Gastrocnemius medialis (tissue), 4 donors: ENCODE measurements around the gene NOVA2.

Source experiments
- CTCF ChIP-seq, 5 experiments: fragments of 450-650 bp in 3 of 5; fragments of 200-600 bp in 2 of 5; sonication (generic) in 2 of 5; IDR thresholded peaks in 4 of 5; conservative IDR thresholded peaks in 1 of 5; 1 replicate in 4 of 5; 2 replicates in 1 of 5; pipeline ENCODE4 v1.5.1; 2016 to 2019; ENCODE audit warnings: antibody characterized with exemption in 5 of 5, mild to moderate bottlenecking in 3 of 5, moderate library complexity in 3 of 5
- POLR2A ChIP-seq, 2 donors: fragments of 450-650 bp; IDR thresholded peaks; one replicate each; pipeline ENCODE4 v1.6.1; 2017; ENCODE audit warnings: antibody characterized with exemption in 2 of 2, mild to moderate bottlenecking in 2 of 2, moderate library complexity in 2 of 2

DNA sequence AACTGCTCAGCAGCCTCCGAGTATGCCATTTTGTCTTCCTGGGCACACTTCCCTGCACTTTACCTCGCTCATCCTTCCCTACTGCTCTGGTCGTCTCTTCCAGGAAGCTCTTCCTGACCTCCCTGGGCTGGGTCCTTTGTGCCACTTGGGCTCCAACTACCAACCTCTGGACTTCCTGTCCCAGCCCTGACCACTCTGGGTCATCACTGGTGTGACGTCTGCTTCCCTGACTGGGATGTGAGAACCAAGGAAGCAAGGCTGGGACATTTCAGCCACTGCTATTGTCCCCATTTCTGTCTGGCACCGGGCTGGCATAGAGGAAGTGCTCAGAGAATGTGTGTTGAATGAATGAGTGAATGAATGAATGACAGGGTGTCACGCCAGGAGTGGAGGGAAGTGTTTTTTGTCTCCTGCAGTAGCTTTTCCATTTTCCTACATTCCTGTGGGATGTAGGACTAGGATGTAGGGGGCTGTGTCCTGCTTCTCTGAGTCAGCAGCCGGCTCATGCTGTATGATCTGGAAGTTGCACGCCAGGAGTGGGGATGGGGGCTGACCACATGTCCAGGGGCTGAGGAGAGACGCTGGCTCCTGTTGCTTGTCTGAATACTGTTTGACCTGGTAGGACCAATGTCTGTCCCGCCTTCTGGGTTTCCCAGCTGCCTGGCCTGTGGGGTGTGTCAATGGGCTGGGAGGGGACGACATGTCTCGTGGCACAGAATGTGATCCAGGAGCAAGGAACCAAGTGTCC is 14.7 kb downstream of the NOVA2 start:
- TF ChIP-seq CTCF (IDR thresholded peaks at IDR 0.05 in 4 of 5, conservative IDR thresholded peaks at IDR 0.05 in 1 of 5) (no peak), POLR2A (IDR thresholded peaks at IDR 0.05) (no peak)
